Measurements from ENCODE around the gene GLIS1. TPM values are rescaled to one million over a fixed set of nuclear protein-coding genes. Genes with fewer than 3 reads are reported as not detected.

The GLIS1 gene
- total and polyA plus RNA-seq, 2 experiments from 2014 or later: 0.13 to 1.3 TPM

GRCh38 chr1:53483656-53484055, 255.3 kb downstream of the GLIS1 start:
- H3K9me3 ChIP-seq (ENCODE audit: low read depth): no peaks in the 10 kb centered on the region
- WGBS (ENCODE audit: low lambda C conversion rate, missing lambda C conversion rate): 88% methylated on average over 4 of the region's 4 CpGs
- H3K4me2 ChIP-seq: no peak overlapping the region
- no peaks in the 10 kb centered on the region for H3K36me3 ChIP-seq (replicated peaks; ENCODE audit: insufficient read depth, low read depth)
- no peak overlapping the region for H2AFZ ChIP-seq
- H3K27ac ChIP-seq: no peak overlapping the region
- no peak for DNase-seq (ENCODE audit: low spot score)
- H3K79me2 ChIP-seq: no peaks in the 10 kb centered on the region
- peaks cover 4% of the 10 kb centered on the region for H3K4me1 ChIP-seq (ENCODE audit: insufficient read depth)
- no peaks in the 10 kb centered on the region for H4K20me1 ChIP-seq (ENCODE audit: insufficient read depth, poor library complexity, severe bottlenecking)
- no peaks in the 10 kb centered on the region for H3K27me3 ChIP-seq
- H3K9me2 ChIP-seq (replicated peaks; ENCODE audit: insufficient read depth): no peaks in the 10 kb centered on the region
- TF ChIP-seq EZH2 (IDR thresholded peaks at IDR 0.05; ENCODE audit: borderline replicate concordance): no peak
- no peak for TF ChIP-seq EZH2phosphoT487 (IDR thresholded peaks at IDR 0.05; ENCODE audit: low read depth, severe bottlenecking, unreplicated experiment)
- TF ChIP-seq CTCF (IDR thresholded peaks at IDR 0.05; ENCODE audit: poor library complexity): no peak
- H3K4me3 ChIP-seq: no peak overlapping the region

GRCh38 chr1:53483170-53483569, 255.8 kb downstream of the GLIS1 start:
- Histone ChIP-seq H3K27ac (no peak overlapping the region), H3K9me3 (ENCODE audit: low read depth) (no peaks in the 10 kb centered on the region), H3K4me1 (ENCODE audit: insufficient read depth) (peaks cover 4% of the 10 kb centered on the region), H4K20me1 (ENCODE audit: insufficient read depth, poor library complexity, severe bottlenecking) (no peaks in the 10 kb centered on the region), H3K4me3 (no peak overlapping the region), H3K4me2 (no peak overlapping the region), H3K79me2 (no peaks in the 10 kb centered on the region), H3K27me3 (no peaks in the 10 kb centered on the region), H3K9me2 (replicated peaks; ENCODE audit: insufficient read depth) (no peaks in the 10 kb centered on the region), H3K36me3 (replicated peaks; ENCODE audit: insufficient read depth, low read depth) (no peaks in the 10 kb centered on the region), H2AFZ (no peak overlapping the region)
- WGBS (ENCODE audit: low lambda C conversion rate, missing lambda C conversion rate): 90% methylated on average over 9 of the region's 9 CpGs
- DNase-seq (ENCODE audit: low spot score): no peak
- no peak for TF ChIP-seq EZH2phosphoT487 (IDR thresholded peaks at IDR 0.05; ENCODE audit: low read depth, severe bottlenecking, unreplicated experiment)
- TF ChIP-seq EZH2 (IDR thresholded peaks at IDR 0.05; ENCODE audit: borderline replicate concordance): no peak
- no peak for TF ChIP-seq CTCF (IDR thresholded peaks at IDR 0.05; ENCODE audit: poor library complexity)

DNA sequence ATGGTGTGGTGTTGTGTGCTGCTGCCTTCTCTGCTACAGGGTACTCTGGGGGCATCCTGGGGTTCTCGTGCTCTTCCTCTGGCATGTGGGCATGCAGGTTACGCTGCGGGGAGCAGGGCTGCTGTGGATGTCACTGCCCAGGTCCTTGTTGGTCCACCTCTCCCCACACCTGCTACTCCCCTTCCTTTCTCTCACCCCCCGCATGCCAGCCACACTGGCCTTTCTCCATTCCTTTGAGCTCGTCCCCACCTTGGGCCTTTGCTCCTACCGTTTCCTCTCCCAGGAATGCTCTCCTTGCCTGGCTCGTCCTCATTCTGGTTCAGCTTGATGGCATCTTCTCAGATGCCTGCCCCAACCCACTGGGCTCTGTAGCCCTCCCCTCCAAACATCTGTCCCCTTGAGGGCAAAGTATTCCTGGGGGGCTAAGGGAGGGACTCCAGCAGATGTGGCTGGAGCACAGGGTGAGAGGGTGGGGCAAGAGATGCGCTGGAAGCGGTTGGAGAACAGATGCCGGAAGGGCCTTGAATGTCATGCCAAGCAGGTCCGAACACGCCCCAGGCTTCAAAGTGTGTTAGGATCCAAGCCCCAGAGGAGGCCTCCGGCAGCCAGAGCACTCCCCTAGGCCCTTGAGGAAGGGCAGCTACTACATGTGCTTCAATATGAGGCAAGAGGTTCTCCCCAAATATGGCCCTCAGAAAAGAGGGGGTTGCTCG, 256.4 kb downstream of the GLIS1 start:
- Histone ChIP-seq H3K4me1 (ENCODE audit: insufficient read depth) (peaks cover 10% of the 10 kb centered on the region), H3K27ac (no peak overlapping the region), H3K4me3 (no peak overlapping the region), H4K20me1 (ENCODE audit: insufficient read depth, poor library complexity, severe bottlenecking) (no peaks in the 10 kb centered on the region), H3K9me2 (replicated peaks; ENCODE audit: insufficient read depth) (no peaks in the 10 kb centered on the region), H3K36me3 (replicated peaks; ENCODE audit: insufficient read depth, low read depth) (no peaks in the 10 kb centered on the region), H3K4me2 (no peak overlapping the region), H3K9me3 (ENCODE audit: low read depth) (no peaks in the 10 kb centered on the region), H2AFZ (no peak overlapping the region), H3K79me2 (no peaks in the 10 kb centered on the region), H3K27me3 (no peaks in the 10 kb centered on the region)
- WGBS (ENCODE audit: low lambda C conversion rate, missing lambda C conversion rate): 88% methylated on average over 14 of the region's 14 CpGs
- DNase-seq (ENCODE audit: low spot score): no peak
- TF ChIP-seq EZH2 (IDR thresholded peaks at IDR 0.05; ENCODE audit: borderline replicate concordance) (no peak), EZH2phosphoT487 (IDR thresholded peaks at IDR 0.05; ENCODE audit: low read depth, severe bottlenecking, unreplicated experiment) (no peak), CTCF (IDR thresholded peaks at IDR 0.05; ENCODE audit: poor library complexity) (no peak)
